ENCODE data around the gene MS4A6A.
"Not testable (repeated sequence)": the region's sequence is repeated elsewhere in the genome, so short reads cannot be mapped to it uniquely, and the experiment has no call there.

The MS4A6A gene

GRCh38 chr11:60195923-60196368 is 13.1 kb upstream of the MS4A6A start:
- no peak for TF ChIP-seq CTCF (IDR thresholded peaks at IDR 0.05; ENCODE audit: low read depth, low read length, missing control alignments)
- peak; percentile 38 for DNase-seq (ENCODE audit: low read depth)
- H3K4me3 ChIP-seq (ENCODE audit: low read depth, low read length): no peak overlapping the region

GRCh38 chr11:60194511-60194910 is 11.6 kb upstream of the MS4A6A start:
- H3K4me3 ChIP-seq (ENCODE audit: low read depth, low read length): no peak overlapping the region
- DNase-seq (ENCODE audit: low read depth): no peak
- no peak for TF ChIP-seq CTCF (IDR thresholded peaks at IDR 0.05; ENCODE audit: low read depth, low read length, missing control alignments)

GRCh38 chr11:60193687-60194433 is 11.0 kb upstream of the MS4A6A start:
- TF ChIP-seq CTCF (IDR thresholded peaks at IDR 0.05; ENCODE audit: low read depth, low read length, missing control alignments): peak; percentile 94
- peak; percentile 49 for DNase-seq (ENCODE audit: low read depth)
- no peak overlapping the region for H3K4me3 ChIP-seq (ENCODE audit: low read depth, low read length)

- not testable (repeated sequence) for H3K4me3 ChIP-seq (ENCODE audit: low read depth, low read length)
Observed at GRCh38 chr11:60192564-60192963, 9.7 kb upstream of the MS4A6A start.

GRCh38 chr11:60188481-60188880 is 5.6 kb upstream of the MS4A6A start:
- not testable (repeated sequence) for H3K4me3 ChIP-seq (ENCODE audit: low read depth, low read length); DNase-seq (ENCODE audit: low read depth)

More at GRCh38 chr11:60192564-60192963, 9.7 kb upstream of the MS4A6A start:
- DNase-seq (ENCODE audit: low read depth): not testable (repeated sequence)

GRCh38 chr11:60186128-60186527 is 3.2 kb upstream of the MS4A6A start:
- H3K4me3 ChIP-seq (ENCODE audit: low read depth, low read length); DNase-seq (ENCODE audit: low read depth): not testable (repeated sequence)

- not testable (repeated sequence) for H3K4me3 ChIP-seq (ENCODE audit: low read depth, low read length); DNase-seq (ENCODE audit: low read depth)
Observed at GRCh38 chr11:60185512-60185827, 2.6 kb upstream of the MS4A6A start.

GRCh38 chr11:60184824-60185511 is 2.1 kb upstream of the MS4A6A start:
- TF ChIP-seq CTCF (IDR thresholded peaks at IDR 0.05; ENCODE audit: low read depth, low read length, missing control alignments): no peak
- no peak overlapping the region for H3K4me3 ChIP-seq (ENCODE audit: low read depth, low read length)
- DNase-seq (ENCODE audit: low read depth): peak; percentile 37

GRCh38 chr11:60183591-60184205 is 815 bp upstream of the MS4A6A start:
- TF ChIP-seq CTCF (IDR thresholded peaks at IDR 0.05; ENCODE audit: low read depth, low read length, missing control alignments): no peak
- DNase-seq (ENCODE audit: low read depth): no peak
- no peak overlapping the region for H3K4me3 ChIP-seq (ENCODE audit: low read depth, low read length)
